ENCODE data around the gene L3MBTL2.
"Not testable (repeated sequence)": the region's sequence is repeated elsewhere in the genome, so short reads cannot be mapped to it uniquely, and the experiment has no call there.

L3MBTL2 gene

DNA sequence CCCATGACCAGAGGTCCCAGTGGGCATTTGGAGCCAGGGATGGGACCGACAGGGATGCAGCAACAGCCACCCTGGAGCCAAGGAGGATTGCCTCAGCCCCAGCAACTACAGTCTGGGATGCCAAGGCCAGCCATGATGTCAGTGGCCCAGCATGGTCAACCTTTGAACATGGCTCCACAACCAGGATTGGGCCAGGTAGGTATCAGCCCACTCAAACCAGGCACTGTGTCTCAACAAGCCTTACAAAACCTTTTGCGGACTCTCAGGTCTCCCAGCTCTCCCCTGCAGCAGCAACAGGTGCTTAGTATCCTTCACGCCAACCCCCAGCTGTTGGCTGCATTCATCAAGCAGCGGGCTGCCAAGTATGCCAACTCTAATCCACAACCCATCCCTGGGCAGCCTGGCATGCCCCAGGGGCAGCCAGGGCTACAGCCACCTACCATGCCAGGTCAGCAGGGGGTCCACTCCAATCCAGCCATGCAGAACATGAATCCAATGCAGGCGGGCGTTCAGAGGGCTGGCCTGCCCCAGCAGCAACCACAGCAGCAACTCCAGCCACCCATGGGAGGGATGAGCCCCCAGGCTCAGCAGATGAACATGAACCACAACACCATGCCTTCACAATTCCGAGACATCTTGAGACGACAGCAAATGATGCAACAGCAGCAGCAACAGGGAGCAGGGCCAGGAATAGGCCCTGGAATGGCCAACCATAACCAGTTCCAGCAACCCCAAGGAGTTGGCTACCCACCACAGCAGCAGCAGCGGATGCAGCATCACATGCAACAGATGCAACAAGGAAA lies 27.3 kb upstream of the L3MBTL2 start:
- TF ChIP-seq CTCF (IDR thresholded peaks at IDR 0.05; ENCODE audit: low read depth, low read length, missing control alignments) = no peak
- H3K4me3 ChIP-seq (ENCODE audit: low read depth, low read length) = no peak overlapping the region
- no peak for DNase-seq (ENCODE audit: low read depth)
- in situ Hi-C loops (cut with HindIII; ENCODE audit: low sequenced_read_pairs) = no loop called here

DNA sequence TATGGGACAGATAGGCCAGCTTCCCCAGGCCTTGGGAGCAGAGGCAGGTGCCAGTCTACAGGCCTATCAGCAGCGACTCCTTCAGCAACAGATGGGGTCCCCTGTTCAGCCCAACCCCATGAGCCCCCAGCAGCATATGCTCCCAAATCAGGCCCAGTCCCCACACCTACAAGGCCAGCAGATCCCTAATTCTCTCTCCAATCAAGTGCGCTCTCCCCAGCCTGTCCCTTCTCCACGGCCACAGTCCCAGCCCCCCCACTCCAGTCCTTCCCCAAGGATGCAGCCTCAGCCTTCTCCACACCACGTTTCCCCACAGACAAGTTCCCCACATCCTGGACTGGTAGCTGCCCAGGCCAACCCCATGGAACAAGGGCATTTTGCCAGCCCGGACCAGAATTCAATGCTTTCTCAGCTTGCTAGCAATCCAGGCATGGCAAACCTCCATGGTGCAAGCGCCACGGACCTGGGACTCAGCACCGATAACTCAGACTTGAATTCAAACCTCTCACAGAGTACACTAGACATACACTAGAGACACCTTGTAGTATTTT lies 26.6 kb upstream of the L3MBTL2 start:
- in situ Hi-C loops (cut with HindIII; ENCODE audit: low sequenced_read_pairs) = no loop called here
- TF ChIP-seq CTCF (IDR thresholded peaks at IDR 0.05; ENCODE audit: low read depth, low read length, missing control alignments) = no peak
- no peak overlapping the region for H3K4me3 ChIP-seq (ENCODE audit: low read depth, low read length)
- no peak for DNase-seq (ENCODE audit: low read depth)

GRCh38 chr22:41180362-41180761 lies 24.8 kb upstream of the L3MBTL2 start:
- DNase-seq (ENCODE audit: low read depth); in situ Hi-C loops (cut with HindIII; ENCODE audit: low sequenced_read_pairs); H3K4me3 ChIP-seq (ENCODE audit: low read depth, low read length): not testable (repeated sequence)

GRCh38 chr22:41180926-41181325 lies 24.2 kb upstream of the L3MBTL2 start:
- TF ChIP-seq CTCF (IDR thresholded peaks at IDR 0.05; ENCODE audit: low read depth, low read length, missing control alignments) = no peak
- DNase-seq (ENCODE audit: low read depth) = no peak
- H3K4me3 ChIP-seq (ENCODE audit: low read depth, low read length) = no peak overlapping the region
- in situ Hi-C loops (cut with HindIII; ENCODE audit: low sequenced_read_pairs) = no loop called here

DNA sequence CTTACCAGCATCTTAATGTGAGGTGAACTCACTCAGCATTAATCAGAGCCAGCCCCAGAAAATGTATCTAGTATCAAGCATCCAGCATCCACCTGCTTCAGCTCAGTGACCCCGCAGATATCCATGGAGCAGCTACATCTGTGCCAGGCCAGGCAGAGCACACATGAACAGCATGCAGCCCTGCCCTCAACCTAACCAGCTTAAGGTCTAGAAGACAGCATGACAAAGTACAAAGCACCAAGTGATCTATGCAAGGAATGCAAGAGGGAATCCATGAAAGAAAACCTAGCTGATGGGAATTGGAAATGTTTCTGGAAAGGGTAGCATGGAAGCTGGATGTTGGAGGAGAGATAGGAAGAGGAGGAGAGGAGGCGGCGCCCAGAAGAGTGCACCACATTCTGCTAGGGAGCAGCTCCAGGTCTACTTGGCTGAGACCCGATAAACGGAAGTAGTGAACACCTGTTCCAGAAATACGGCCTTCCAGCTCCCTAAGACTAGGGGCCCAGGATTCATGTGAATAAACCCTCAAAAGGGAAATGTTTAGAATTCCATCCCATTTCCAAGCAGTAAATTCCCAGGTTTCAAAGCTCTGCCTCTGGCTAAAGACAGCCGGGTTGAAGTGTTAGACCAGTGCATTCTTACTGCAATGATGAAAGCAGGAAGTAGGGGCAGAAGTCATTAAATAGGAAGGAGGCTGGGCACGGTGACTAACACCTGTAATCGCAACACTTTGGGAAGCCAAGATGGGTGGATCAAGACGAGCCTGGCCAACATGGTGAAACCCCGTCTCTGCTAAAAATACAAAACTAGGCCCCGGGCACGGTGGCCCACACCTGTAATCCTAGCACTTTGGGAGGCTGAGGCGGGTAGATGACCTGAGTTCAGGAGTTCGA lies 23.5 kb upstream of the L3MBTL2 start:
- in situ Hi-C loops (cut with HindIII; ENCODE audit: low sequenced_read_pairs) = no loop called here
- DNase-seq (ENCODE audit: low read depth) = no peak
- no peak for TF ChIP-seq CTCF (IDR thresholded peaks at IDR 0.05; ENCODE audit: low read depth, low read length, missing control alignments)
- no peak overlapping the region for H3K4me3 ChIP-seq (ENCODE audit: low read depth, low read length)

GRCh38 chr22:41184679-41185078 lies 20.4 kb upstream of the L3MBTL2 start:
- DNase-seq (ENCODE audit: low read depth) = no peak
- in situ Hi-C loops (cut with HindIII; ENCODE audit: low sequenced_read_pairs) = no loop called here

More at GRCh38 chr22:41184679-41185078, 20.4 kb upstream of the L3MBTL2 start:
- no peak overlapping the region for H3K4me3 ChIP-seq (ENCODE audit: low read depth, low read length)
- TF ChIP-seq CTCF (IDR thresholded peaks at IDR 0.05; ENCODE audit: low read depth, low read length, missing control alignments) = no peak

Data from astrocyte of the cerebellum (primary cell).